NB4 (cell line): Measurements from ENCODE around the gene CDC42BPG.

Experiments used
- CTCF ChIP-seq: IDR thresholded peaks from one replicate; pipeline ENCODE4 v1.5.1; 2012; ENCODE audit warnings: low read depth, low read length
- TF ChIP-seq, protein P1 (sequence below): IDR thresholded peaks from 2 replicates; pipeline ENCODE4 v1.6.1; 2011; ENCODE audit warnings: low read depth, low read length

GRCh38 chr11:64865286-64866172 lies 21.1 kb upstream of the CDC42BPG start:
- TF ChIP-seq CTCF = no peak
- TF ChIP-seq, protein P1, sequence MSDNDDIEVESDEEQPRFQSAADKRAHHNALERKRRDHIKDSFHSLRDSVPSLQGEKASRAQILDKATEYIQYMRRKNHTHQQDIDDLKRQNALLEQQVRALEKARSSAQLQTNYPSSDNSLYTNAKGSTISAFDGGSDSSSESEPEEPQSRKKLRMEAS = no peak
